Measurements from ENCODE around the gene OPCML. TPM values are rescaled to one million over a fixed set of nuclear protein-coding genes. Genes with fewer than 3 reads are reported as not detected.

The OPCML gene
- total RNA-seq, 1 donor from 2014 or later, result not detected

DNA sequence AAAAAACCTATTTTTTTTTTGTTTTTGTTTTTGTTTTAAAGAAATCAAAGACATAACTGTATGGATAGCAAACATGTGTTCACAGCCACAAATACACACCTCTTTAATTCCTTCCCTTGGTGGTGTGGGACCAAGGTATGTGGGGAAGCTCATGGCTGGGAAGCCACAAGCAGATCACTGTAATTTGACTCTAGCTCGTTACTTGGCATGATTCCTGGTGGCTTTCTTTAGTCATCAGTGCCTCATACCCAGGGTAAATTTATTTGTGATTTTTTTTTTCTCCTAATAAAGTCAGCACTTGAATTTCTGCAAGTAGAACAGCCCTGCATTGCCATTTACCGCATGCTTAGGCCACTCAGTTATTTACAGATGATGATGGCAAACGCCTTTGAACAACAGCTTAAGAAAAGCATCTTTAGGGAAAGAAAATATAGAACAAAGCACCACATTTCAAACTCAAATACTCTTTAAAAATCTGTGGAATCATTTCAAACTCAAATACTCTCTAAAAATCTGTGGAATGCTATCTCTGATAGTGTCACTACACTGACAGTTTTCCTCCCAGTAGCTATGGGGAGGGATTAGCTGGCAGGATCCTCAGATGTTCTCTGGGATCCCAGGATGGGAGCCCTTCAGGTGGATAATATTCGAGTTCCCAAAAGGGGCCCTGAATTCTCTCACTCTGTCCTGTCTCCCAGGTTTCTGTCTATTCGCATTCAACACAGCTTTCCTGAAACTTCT, 687.2 kb downstream of the OPCML start:
- H3K4me3 Mint-ChIP-seq, result no peak overlapping the region
- no peaks in the 10 kb centered on the region for H3K9me3 Mint-ChIP-seq
- H3K36me3 Mint-ChIP-seq (ENCODE audit: low read depth), result no peaks in the 10 kb centered on the region
- no peak for DNase-seq
- ChIA-PET CTCF (no interaction called here), POLR2A (no interaction called here)
- no peaks in the 10 kb centered on the region for H3K27me3 Mint-ChIP-seq
- no peak for ATAC-seq (ENCODE audit: low read depth)
- TF ChIP-seq, protein P1, sequence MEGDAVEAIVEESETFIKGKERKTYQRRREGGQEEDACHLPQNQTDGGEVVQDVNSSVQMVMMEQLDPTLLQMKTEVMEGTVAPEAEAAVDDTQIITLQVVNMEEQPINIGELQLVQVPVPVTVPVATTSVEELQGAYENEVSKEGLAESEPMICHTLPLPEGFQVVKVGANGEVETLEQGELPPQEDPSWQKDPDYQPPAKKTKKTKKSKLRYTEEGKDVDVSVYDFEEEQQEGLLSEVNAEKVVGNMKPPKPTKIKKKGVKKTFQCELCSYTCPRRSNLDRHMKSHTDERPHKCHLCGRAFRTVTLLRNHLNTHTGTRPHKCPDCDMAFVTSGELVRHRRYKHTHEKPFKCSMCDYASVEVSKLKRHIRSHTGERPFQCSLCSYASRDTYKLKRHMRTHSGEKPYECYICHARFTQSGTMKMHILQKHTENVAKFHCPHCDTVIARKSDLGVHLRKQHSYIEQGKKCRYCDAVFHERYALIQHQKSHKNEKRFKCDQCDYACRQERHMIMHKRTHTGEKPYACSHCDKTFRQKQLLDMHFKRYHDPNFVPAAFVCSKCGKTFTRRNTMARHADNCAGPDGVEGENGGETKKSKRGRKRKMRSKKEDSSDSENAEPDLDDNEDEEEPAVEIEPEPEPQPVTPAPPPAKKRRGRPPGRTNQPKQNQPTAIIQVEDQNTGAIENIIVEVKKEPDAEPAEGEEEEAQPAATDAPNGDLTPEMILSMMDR (IDR thresholded peaks at IDR 0.05), result no peak
- no peaks in the 10 kb centered on the region for H3K4me1 Mint-ChIP-seq
- H3K27ac Mint-ChIP-seq, result no peak overlapping the region
- intact Hi-C loops (cut with micrococcal nuclease), result no loop called here

DNA sequence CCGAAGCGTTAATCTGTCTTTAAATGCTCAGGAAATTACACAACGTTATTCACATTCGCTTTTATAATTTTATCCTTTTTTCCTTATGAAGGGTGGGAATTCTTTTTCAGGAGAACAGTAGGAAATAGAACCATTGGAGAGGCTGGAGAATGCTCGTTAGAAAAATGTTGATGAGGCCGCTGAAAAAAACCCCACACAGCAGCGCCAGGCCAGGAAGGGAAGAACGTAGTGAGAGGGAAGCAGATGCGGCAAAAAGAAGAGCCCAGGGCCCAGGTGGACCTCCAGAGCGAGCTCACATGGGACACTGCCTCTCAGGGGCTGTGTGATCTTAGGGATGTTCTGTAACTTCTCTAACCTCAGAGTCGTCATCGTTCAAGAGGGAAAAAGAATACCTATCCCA, 691.6 kb downstream of the OPCML start:
- H3K27ac Mint-ChIP-seq, result no peak overlapping the region
- H3K4me1 Mint-ChIP-seq, result no peaks in the 10 kb centered on the region
- intact Hi-C loops (cut with micrococcal nuclease), result no loop called here
- H3K9me3 Mint-ChIP-seq, result peaks cover 5% of the 10 kb centered on the region
- no peaks in the 10 kb centered on the region for H3K27me3 Mint-ChIP-seq
- H3K36me3 Mint-ChIP-seq (ENCODE audit: low read depth), result no peaks in the 10 kb centered on the region
- no peak for ATAC-seq (ENCODE audit: low read depth)
- POLR2A ChIA-PET, result no interaction called here
- CTCF ChIA-PET, result no interaction called here
- DNase-seq, result no peak
- TF ChIP-seq, protein P1 (IDR thresholded peaks at IDR 0.05), result no peak
- no peak overlapping the region for H3K4me3 Mint-ChIP-seq

DNA sequence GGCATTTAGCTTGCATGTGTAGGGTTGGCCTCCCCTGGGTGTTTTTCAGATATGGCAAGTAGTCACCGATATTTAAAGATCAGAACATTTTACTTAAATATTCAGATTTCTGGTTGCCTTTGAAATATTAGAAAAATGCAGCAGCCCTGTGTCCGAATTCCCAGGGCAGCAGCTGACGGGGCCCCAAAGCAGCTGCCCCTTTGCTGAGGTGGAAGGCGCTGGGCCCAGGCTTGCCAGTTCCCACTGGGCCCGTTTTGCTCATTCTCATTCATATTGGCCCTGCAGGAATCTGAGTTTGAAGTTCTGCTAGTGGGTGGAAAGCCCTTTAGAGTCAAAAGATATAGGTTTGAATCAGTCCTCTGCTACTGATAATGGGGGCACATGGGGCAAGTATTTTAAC, 692.1 kb downstream of the OPCML start:
- DNase-seq (no peak), ATAC-seq (ENCODE audit: low read depth) (no peak)
- ChIA-PET CTCF (no interaction called here), POLR2A (no interaction called here)
- Mint-ChIP-seq H3K27me3 (no peaks in the 10 kb centered on the region), H3K9me3 (peaks cover 5% of the 10 kb centered on the region), H3K4me1 (no peaks in the 10 kb centered on the region), H3K4me3 (no peak overlapping the region), H3K36me3 (ENCODE audit: low read depth) (no peaks in the 10 kb centered on the region), H3K27ac (no peak overlapping the region)
- intact Hi-C loops (cut with micrococcal nuclease), result no loop called here
- TF ChIP-seq, protein P1 (IDR thresholded peaks at IDR 0.05), result no peak

DNA sequence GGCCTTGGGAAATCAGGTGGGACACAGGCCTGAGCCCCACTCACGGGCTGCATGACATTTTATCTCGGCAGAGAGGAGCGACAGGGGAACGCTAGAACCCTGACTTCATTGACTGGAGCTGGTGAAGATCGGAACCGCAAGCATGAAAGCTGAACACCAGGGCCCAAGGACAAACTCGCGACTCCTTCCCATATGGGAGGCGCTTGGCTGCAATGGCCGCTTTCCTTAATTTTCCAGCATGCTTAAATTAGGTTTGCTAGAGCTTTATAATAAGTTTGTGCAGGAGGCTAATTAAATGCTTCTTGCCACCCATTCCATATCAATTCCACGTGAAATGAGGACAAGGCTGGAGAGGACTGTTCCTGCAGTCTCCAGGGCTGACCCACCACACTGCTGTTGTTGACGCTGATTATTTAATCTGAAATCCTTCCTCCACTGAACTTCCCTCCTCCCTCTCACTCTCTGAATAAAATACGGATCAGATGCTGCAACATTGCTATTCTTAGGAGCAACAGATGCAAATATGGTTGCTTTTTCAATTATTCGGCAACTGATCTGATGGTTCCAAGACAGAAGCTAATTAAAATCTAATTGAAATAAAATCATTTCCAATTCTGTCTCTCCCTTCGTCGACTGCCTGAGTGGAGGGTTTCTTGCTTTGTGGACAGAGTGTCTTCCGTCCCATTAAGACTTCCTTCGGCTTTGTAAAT, 692.9 kb downstream of the OPCML start:
- no peak for DNase-seq
- POLR2A ChIA-PET, result no interaction called here
- intact Hi-C loops (cut with micrococcal nuclease), result no loop called here
- Mint-ChIP-seq H3K4me1 (no peaks in the 10 kb centered on the region), H3K27me3 (no peaks in the 10 kb centered on the region), H3K4me3 (no peak overlapping the region), H3K36me3 (ENCODE audit: low read depth) (no peaks in the 10 kb centered on the region), H3K27ac (no peak overlapping the region), H3K9me3 (peaks cover 5% of the 10 kb centered on the region)
- TF ChIP-seq, protein P1 (IDR thresholded peaks at IDR 0.05), result no peak
- no peak for ATAC-seq (ENCODE audit: low read depth)
- CTCF ChIA-PET, result no interaction called here

DNA sequence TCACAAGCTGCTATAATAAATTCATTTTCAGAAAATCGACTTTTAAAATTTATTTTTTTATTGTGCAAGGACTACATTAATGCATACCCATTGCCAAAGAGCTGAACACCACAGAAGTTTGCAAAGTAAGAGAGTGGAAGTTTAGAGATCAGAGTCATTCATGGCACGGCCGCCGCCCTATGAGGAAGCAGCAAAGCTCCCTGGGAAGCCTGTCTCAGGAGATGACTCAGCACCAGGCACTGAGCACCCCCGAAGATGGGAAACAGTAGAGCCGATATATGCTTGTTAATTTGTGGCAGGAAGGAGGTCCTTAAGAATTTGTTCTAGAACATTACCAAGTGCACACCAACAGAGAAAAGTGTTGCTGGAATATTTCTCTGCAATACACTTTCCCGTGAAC, 693.7 kb downstream of the OPCML start:
- Mint-ChIP-seq H3K36me3 (ENCODE audit: low read depth) (no peaks in the 10 kb centered on the region), H3K27me3 (no peaks in the 10 kb centered on the region), H3K9me3 (peaks cover 5% of the 10 kb centered on the region), H3K4me1 (no peaks in the 10 kb centered on the region), H3K27ac (no peak overlapping the region), H3K4me3 (no peak overlapping the region)
- ChIA-PET POLR2A (no interaction called here), CTCF (no interaction called here)
- ATAC-seq (ENCODE audit: low read depth) (no peak), DNase-seq (no peak)
- TF ChIP-seq, protein P1 (IDR thresholded peaks at IDR 0.05), result no peak
- intact Hi-C loops (cut with micrococcal nuclease), result no loop called here

Measured in activated B cell treated with CpG ODN at 0.5 μM for 24 hours (primary cell).